H7 (cell line): Measurements from ENCODE around the gene CTIF. TPM values are rescaled to one million over a fixed set of nuclear protein-coding genes. Genes with fewer than 3 reads are reported as not detected.

Experiments
- DNase-seq: peaks from one replicate; pipeline ENCODE4 v3.0.0; 2012
- H3K27me3 ChIP-seq: 2 replicates; pipeline ENCODE4 v1.6.0; 2011; ENCODE audit warnings: mild to moderate bottlenecking, low read length; ENCODE audit not compliant: control insufficient read depth, insufficient read depth
- H3K36me3 ChIP-seq: replicated peaks from 2 replicates; pipeline ENCODE4 v1.5.1; 2011; ENCODE audit warnings: low read length; ENCODE audit not compliant: control insufficient read depth, insufficient read depth
- H3K4me3 ChIP-seq: 2 replicates; pipeline ENCODE4 v1.5.1; 2011; ENCODE audit warnings: low read depth, mild to moderate bottlenecking, control low read depth, low read length, moderate library complexity; ENCODE audit not compliant: insufficient read depth
- total RNA-seq: library from RNA; depleted of rRNA; stranded (reverse); fragments of >200 nt; shearing (Covaris generic); gene quantifications from 2 replicates; pipeline ENCODE4 v1.2.3, GENCODE V29; 2014

CTIF gene
- total RNA-seq, 1 experiment from 2014 or later, result 9.8 TPM

DNA sequence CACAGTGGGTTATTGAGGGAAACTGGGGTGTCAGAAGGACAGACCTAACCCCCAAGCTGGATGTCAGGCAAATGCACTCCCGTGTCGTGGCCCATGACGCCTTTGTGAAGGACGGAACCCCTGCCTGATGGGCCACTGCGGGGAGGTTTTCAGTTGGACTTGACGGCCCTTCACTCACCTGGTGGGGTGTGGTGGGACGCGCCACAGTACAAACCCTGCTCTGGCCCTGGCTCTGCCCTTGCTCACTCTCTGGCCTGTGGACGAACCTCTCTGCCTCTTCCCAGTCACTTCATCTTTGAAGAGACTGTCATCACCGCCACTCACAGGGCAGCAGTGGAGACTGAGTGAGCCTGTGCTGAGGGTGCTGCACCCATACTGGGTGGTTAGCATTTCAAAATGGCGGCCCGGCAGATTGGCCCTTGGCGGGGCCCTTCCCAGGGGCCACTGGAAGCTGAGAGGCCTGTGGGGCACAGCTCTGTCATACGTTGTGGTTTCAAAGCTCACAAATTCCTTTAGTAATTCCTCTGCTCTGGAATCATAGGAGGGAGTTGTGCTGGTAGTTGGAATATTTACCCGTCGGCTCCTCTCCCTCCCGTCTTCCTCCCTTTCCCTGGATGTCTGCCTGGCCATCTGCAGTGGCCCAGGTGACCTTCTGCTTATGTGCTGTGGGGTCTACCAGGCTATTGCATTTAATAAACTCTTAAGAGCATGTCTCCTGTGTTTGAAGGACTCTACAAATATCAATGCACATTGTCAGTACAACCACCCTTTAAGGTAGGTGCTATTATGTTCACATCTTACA, 200.6 kb downstream of the CTIF start:
- no peak for DNase-seq
- Histone ChIP-seq H3K36me3 (no peaks in the 10 kb centered on the region), H3K4me3 (no peak overlapping the region), H3K27me3 (no peaks in the 10 kb centered on the region)

GRCh38 chr18:48740068-48740440, 201.2 kb downstream of the CTIF start:
- H3K36me3 ChIP-seq, result no peaks in the 10 kb centered on the region
- DNase-seq, result no peak
- H3K4me3 ChIP-seq, result no peak overlapping the region
- no peaks in the 10 kb centered on the region for H3K27me3 ChIP-seq

GRCh38 chr18:48740851-48741485, 202.1 kb downstream of the CTIF start:
- DNase-seq, result no peak
- H3K27me3 ChIP-seq, result no peaks in the 10 kb centered on the region
- no peak overlapping the region for H3K4me3 ChIP-seq
- H3K36me3 ChIP-seq, result no peaks in the 10 kb centered on the region

DNA sequence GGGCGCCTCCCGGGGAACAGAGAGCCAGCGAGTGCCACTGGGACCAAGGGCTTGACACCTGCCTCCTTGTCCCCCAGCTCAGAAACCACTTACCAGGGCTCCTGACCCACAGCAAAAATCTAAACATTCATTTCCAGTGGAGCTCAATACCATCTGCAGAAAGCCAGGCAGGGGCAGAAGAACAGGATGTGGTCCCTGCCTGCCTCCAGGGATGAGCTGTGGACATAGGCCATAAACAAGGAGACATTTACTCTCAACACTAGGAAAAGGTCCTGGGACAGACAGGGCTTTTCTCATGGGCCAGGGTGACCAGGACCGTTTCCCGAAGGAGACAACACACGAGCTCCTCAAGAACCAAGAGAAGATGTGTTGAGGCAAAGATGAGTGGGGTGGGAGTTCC, 203.0 kb downstream of the CTIF start:
- Histone ChIP-seq H3K4me3 (no peak overlapping the region), H3K36me3 (no peaks in the 10 kb centered on the region), H3K27me3 (no peaks in the 10 kb centered on the region)
- DNase-seq, result no peak

GRCh38 chr18:48742304-48742703, 203.5 kb downstream of the CTIF start:
- no peak for DNase-seq
- no peaks in the 10 kb centered on the region for H3K36me3 ChIP-seq
- no peaks in the 10 kb centered on the region for H3K27me3 ChIP-seq
- H3K4me3 ChIP-seq, result no peak overlapping the region

DNA sequence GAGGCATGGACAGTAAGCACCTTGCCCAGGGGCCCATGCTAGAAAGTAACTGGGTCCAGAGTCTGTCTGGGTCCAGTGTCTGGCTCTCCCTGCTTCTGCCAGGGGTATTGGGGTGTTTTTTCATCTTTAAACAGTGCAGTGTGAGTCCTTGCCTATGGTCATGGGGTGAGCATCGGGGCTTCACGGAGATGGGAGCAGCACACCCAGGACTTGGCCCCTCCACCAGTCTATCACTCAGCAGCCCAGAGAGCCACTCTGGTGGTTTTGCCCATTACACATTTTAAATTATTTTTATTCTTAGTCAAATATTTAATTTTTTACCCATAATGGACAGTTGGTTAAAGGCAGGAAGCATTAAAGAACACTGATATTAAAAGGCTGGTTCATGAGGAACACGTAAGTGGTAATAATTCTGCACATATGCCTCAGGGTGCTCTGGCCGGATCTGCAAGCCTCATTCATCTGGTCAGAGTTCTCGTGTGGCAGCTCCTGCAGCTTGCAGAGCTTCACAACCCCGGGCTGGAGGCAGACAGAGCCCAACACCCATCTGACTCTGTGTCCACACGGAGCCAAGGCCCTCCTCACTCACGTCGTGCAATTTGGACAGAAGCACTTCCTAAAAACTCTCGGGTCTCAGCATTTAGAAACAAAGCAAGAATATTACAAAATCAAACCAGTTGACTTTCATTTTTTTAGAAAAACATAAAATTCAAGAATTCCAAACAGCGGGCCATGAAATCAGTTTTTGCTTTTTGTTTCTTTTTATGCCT, 204.1 kb downstream of the CTIF start:
- no peak for DNase-seq
- no peak overlapping the region for H3K4me3 ChIP-seq
- H3K27me3 ChIP-seq, result no peaks in the 10 kb centered on the region
- H3K36me3 ChIP-seq, result no peaks in the 10 kb centered on the region

DNA sequence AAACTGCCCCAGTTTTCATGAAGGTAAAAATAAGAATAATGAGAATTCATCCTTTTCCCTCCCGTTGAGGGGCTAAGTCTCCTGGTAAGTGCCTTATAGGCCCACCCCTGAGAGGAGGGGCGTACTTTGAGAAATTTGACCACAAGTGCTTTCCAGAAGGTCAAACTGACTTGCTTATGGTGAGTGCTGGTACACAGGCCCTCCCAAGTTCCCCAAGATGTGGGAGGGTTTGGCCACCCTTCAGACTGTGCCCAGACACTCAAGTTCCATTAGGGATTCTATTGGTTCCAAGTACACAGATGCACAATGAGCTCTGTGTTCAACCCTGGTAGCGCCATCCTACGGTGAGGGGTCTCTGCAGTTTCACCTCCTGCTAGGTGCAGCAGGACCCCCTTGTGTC, 205.1 kb downstream of the CTIF start:
- Histone ChIP-seq H3K36me3 (no peaks in the 10 kb centered on the region), H3K4me3 (no peak overlapping the region), H3K27me3 (no peaks in the 10 kb centered on the region)
- DNase-seq, result no peak

- Histone ChIP-seq H3K4me3 (no peak overlapping the region), H3K27me3 (no peaks in the 10 kb centered on the region), H3K36me3 (no peaks in the 10 kb centered on the region)
- no peak for DNase-seq
Measured at GRCh38 chr18:48745293-48745692, 206.5 kb downstream of the CTIF start.

- no peaks in the 10 kb centered on the region for H3K27me3 ChIP-seq
- no peak overlapping the region for H3K4me3 ChIP-seq
- no peak for DNase-seq
- no peaks in the 10 kb centered on the region for H3K36me3 ChIP-seq
Measured at GRCh38 chr18:48749768-48750167, 210.9 kb downstream of the CTIF start.

GRCh38 chr18:48750485-48751175, 211.8 kb downstream of the CTIF start:
- Histone ChIP-seq H3K36me3 (no peaks in the 10 kb centered on the region), H3K27me3 (no peaks in the 10 kb centered on the region), H3K4me3 (no peak overlapping the region)
- DNase-seq, result no peak

DNA sequence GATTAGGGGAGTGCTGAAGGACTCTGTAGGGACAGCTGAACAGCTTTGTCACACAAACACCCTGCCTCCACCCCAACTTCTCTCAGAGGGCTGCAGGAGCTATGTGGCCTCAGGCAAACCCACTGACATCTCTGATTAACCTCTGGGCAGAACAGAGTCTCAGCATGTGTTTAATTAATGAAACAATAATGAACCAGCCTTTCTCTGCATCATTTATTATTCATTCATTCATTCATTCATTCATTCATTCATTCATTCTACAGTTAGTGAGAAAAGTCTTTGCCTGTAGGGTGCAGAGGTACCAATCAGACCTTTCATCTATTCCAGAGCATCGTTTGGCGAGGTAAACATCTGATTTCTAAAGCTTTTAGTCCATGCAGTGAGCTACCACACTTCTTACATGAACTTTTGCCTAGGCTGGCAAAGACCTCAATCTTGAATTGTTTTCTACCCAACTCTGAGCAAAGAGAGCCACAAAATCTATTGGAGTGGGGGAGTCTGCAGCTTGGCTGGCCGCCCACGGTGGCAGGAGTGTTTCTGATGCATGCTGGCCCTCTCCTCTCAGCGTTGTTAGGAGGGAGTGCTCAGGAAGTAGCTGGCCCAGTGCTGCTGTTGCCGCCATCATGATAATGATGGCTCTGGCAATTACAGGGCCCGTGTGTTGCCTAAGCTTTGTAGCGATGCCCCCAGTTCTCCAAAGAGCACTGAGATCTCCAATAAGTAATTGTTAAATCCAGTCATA, 213.1 kb downstream of the CTIF start:
- Histone ChIP-seq H3K4me3 (no peak overlapping the region), H3K27me3 (no peaks in the 10 kb centered on the region), H3K36me3 (no peaks in the 10 kb centered on the region)
- DNase-seq, result no peak

DNA sequence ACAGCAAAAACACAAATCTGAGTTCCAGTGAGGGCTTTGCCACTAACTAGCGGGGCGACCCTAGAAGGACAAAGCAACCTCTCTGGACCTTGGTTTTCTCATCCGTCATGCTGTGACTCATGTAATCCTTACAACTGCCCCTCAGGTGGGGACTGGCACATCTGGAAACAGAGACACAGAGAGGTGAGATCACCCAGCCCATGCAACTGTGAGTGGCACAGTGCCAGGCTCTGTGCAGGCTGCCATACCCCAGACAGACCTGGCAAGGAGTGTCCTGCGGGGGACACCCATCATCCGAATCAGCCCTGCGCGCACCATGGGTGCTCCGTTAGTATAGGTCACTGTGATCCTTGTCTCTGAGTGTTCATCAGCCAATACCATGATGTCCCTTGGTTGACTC, 213.6 kb downstream of the CTIF start:
- DNase-seq, result no peak
- Histone ChIP-seq H3K4me3 (no peak overlapping the region), H3K27me3 (no peaks in the 10 kb centered on the region), H3K36me3 (no peaks in the 10 kb centered on the region)

GRCh38 chr18:48752928-48753327, 214.1 kb downstream of the CTIF start:
- H3K36me3 ChIP-seq, result no peaks in the 10 kb centered on the region
- no peak overlapping the region for H3K4me3 ChIP-seq
- no peak for DNase-seq
- no peaks in the 10 kb centered on the region for H3K27me3 ChIP-seq

- H3K36me3 ChIP-seq, result no peaks in the 10 kb centered on the region
- no peak overlapping the region for H3K4me3 ChIP-seq
- DNase-seq, result no peak
- H3K27me3 ChIP-seq, result no peaks in the 10 kb centered on the region
Measured at GRCh38 chr18:48753691-48754090, 214.9 kb downstream of the CTIF start.
